Keratinocyte (primary cell): ENCODE data around the gene STK32B.

Source experiments
- EZH2 ChIP-seq: IDR thresholded peaks from one replicate; pipeline ENCODE4 v1.6.1; 2012; ENCODE audit warnings: inconsistent platforms, mild to moderate bottlenecking, low read length, moderate library complexity
- TF ChIP-seq, protein P1 (sequence below), 3 experiments: IDR thresholded peaks in 1 of 3; conservative IDR thresholded peaks in 1 of 3; optimal IDR thresholded peaks in 1 of 3; 2 replicates in 2 of 3; 3 replicates in 1 of 3; pipeline versions ENCODE3 to v1.5.1; 2011; ENCODE audit warnings: low read length in 3 of 3, mild to moderate bottlenecking in 3 of 3, moderate library complexity in 2 of 3, control low read depth in 1 of 3, inconsistent platforms in 1 of 3; ENCODE audit not compliant: insufficient read depth in 2 of 3; ENCODE audit errors: extremely low read depth in 1 of 3

DNA sequence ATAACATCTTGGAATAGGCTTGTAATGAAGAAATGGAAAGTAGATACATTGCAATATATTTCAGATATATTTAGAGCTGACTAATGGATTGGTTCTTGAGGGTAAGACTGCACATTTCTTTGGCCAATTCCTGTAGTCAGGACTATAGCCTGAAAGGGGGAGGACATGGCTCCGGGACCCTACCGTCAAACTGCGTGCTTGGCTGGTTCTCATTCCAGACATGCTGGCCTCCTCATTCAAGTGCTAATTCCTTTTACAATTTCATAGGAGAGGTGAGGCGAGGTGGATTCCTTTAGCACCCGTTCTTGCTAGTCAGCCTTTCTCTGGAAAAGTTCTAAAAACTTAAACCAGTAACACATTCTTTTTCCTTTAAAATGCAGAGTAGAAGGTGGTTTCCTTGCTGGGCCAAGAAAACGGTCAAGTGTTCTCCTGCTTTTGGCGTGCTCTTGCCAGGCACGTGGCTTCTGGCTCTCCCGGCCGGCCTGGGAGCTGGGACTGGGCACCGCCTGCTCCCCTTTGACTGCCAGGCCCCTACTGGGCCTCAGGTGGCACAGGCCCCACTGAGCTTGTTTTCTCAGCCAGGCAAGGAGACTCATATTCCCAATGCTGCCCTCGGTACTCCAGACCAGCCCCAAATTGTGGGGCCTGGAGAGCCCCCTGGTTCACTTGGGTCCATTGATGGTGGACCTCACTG lies 167.2 kb downstream of the STK32B start:
- TF ChIP-seq, protein P1, sequence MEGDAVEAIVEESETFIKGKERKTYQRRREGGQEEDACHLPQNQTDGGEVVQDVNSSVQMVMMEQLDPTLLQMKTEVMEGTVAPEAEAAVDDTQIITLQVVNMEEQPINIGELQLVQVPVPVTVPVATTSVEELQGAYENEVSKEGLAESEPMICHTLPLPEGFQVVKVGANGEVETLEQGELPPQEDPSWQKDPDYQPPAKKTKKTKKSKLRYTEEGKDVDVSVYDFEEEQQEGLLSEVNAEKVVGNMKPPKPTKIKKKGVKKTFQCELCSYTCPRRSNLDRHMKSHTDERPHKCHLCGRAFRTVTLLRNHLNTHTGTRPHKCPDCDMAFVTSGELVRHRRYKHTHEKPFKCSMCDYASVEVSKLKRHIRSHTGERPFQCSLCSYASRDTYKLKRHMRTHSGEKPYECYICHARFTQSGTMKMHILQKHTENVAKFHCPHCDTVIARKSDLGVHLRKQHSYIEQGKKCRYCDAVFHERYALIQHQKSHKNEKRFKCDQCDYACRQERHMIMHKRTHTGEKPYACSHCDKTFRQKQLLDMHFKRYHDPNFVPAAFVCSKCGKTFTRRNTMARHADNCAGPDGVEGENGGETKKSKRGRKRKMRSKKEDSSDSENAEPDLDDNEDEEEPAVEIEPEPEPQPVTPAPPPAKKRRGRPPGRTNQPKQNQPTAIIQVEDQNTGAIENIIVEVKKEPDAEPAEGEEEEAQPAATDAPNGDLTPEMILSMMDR (optimal IDR thresholded peaks at IDR 0.05 in 1 of 3, IDR thresholded peaks at IDR 0.05 in 1 of 3, conservative IDR thresholded peaks at IDR 0.05 in 1 of 3; ENCODE audit: extremely low read depth in 1 of 3, insufficient read depth in 2 of 3, low read length in 3 of 3) = no peak
- no peak for TF ChIP-seq EZH2
